Activated CD8-positive, alpha-beta memory T cell treated with anti-CD3 and anti-CD28 coated beads, Interleukin-2, amount 50 U/mL, for 1 hour (primary cell): ENCODE data around the gene AHCY.
"Not testable (repeated sequence)": the region's sequence is repeated elsewhere in the genome, so short reads cannot be mapped to it uniquely, and the experiment has no call there.

Experiments
- DNase-seq: peaks from one replicate; pipeline ENCODE4 v3.0.0-alpha.2; 2020; ENCODE audit errors: extremely low read depth

The AHCY gene

GRCh38 chr20:34254979-34255378 lies 48.2 kb downstream of the AHCY start:
- DNase-seq: no peak

- not testable (repeated sequence) for DNase-seq
These were observed 50.6 kb downstream of the AHCY start for GRCh38 chr20:34252431-34253086.

- no peak for DNase-seq
These were observed 51.5 kb downstream of the AHCY start for GRCh38 chr20:34251619-34252018.

- DNase-seq: no peak
These were observed 53.1 kb downstream of the AHCY start for GRCh38 chr20:34250005-34250404.

GRCh38 chr20:34249291-34249690 lies 53.9 kb downstream of the AHCY start:
- DNase-seq: no peak

GRCh38 chr20:34246126-34246626 lies 57.0 kb downstream of the AHCY start:
- DNase-seq: no peak

GRCh38 chr20:34243377-34243776 lies 59.8 kb downstream of the AHCY start:
- DNase-seq: no peak

GRCh38 chr20:34242879-34243278 lies 60.3 kb downstream of the AHCY start:
- DNase-seq: no peak

GRCh38 chr20:34242015-34242414 lies 61.1 kb downstream of the AHCY start:
- not testable (repeated sequence) for DNase-seq

- no peak for DNase-seq
These were observed 62.2 kb downstream of the AHCY start, which contains the start of gene ASIP for GRCh38 chr20:34240693-34241615. TSS of gene ASIP (plus strand) at chr20:34241423. CDS start at chr20:34260375, 18,952 bp downstream.

- no peak for DNase-seq
These were observed 63.0 kb downstream of the AHCY start for GRCh38 chr20:34240121-34240520.

- DNase-seq: no peak
These were observed 65.2 kb downstream of the AHCY start for GRCh38 chr20:34237942-34238341.

GRCh38 chr20:34235875-34236274 lies 67.3 kb downstream of the AHCY start:
- DNase-seq: no peak

GRCh38 chr20:34233687-34234086 lies 69.5 kb downstream of the AHCY start:
- no peak for DNase-seq

GRCh38 chr20:34232494-34233087 lies 70.6 kb downstream of the AHCY start:
- DNase-seq: no peak

GRCh38 chr20:34231634-34232033 lies 71.5 kb downstream of the AHCY start:
- DNase-seq: no peak
